Sigmoid colon (tissue), 7 donors: ENCODE measurements around the gene SORCS1. TPM values are rescaled to one million over a fixed set of nuclear protein-coding genes. Genes with fewer than 3 reads are reported as not detected.

ENCODE experiments used
- DNase-seq: peaks from one replicate; pipeline ENCODE4 v3.0.0-alpha.2; 2019
- H3K27ac ChIP-seq, 4 donors: fragments of 200-600 bp; sonication (generic); one replicate each; pipeline ENCODE4 v1.5.1; 2016 to 2019; ENCODE audit warnings: mild to moderate bottlenecking in 1 of 4
- H3K27me3 ChIP-seq, 3 donors: fragments of 200-600 bp; sonication (generic); one replicate each; pipeline ENCODE4 v1.5.1; 2019; ENCODE audit warnings: mild to moderate bottlenecking in 1 of 3
- H3K36me3 ChIP-seq, 4 donors: fragments of 200-600 bp; sonication (generic); one replicate each; pipeline ENCODE4 v1.5.1; 2016 to 2019
- H3K4me1 ChIP-seq, 4 donors: fragments of 200-600 bp; sonication (generic); one replicate each; pipeline ENCODE4 v1.5.1; 2017 to 2019
- H3K4me3 ChIP-seq, 4 donors: fragments of 200-600 bp; sonication (generic); one replicate each; pipeline ENCODE4 v1.5.1; 2017 to 2019; ENCODE audit warnings: mild to moderate bottlenecking in 2 of 4, moderate library complexity in 1 of 4
- H3K9me3 ChIP-seq, 4 donors: fragments of 200-600 bp in 3 of 4; sonication (generic) in 3 of 4; one replicate each; pipeline versions ENCODE4 v1.5.1 to v1.6.1; 2013 to 2019
- CTCF ChIP-seq, 4 experiments: fragments of 450-650 bp in 3 of 4; fragments of 200-600 bp in 1 of 4; IDR thresholded peaks; one replicate each; pipeline ENCODE4 v1.5.1; 2016 to 2019; ENCODE audit warnings: antibody characterized with exemption in 4 of 4, mild to moderate bottlenecking in 3 of 4, moderate library complexity in 2 of 4
- EP300 ChIP-seq, 4 donors: sonication (generic); formaldehyde crosslinking; IDR thresholded peaks; one replicate each; pipeline ENCODE4 v1.6.1; 2017; ENCODE audit warnings: antibody characterized with exemption in 4 of 4
- POLR2A ChIP-seq, 2 donors: fragments of 450-650 bp; IDR thresholded peaks; one replicate each; pipeline ENCODE4 v1.6.1; 2016; ENCODE audit warnings: antibody characterized with exemption in 2 of 2, mild to moderate bottlenecking in 2 of 2, moderate library complexity in 2 of 2
- POLR2AphosphoS5 ChIP-seq, 4 donors: sonication (generic); formaldehyde crosslinking; IDR thresholded peaks; one replicate each; pipeline ENCODE4 v1.6.1; 2017; ENCODE audit warnings: antibody characterized with exemption in 4 of 4
- WGBS, 2 donors: extraction: QIAGEN DNeasy Blood & Tissue Kit; methylation state at CpG; one replicate each; pipeline ENCODE4 v1.1.7; 2013; 5-methylcytosine and 5-hydroxymethylcytosine counted together
- intact Hi-C: fragments of 100-400 bp; cut with DNase I; formaldehyde crosslinking; loops from one replicate; pipeline ENCODE4 v1.15.1; 2023
- polyA plus RNA-seq, 3 donors: library from polyadenylated mRNA; stranded (reverse); fragments of 200-250 nt; gene quantifications; one replicate each; pipeline ENCODE4 v1.2.3, GENCODE V29; 2013
- total RNA-seq, 4 donors: library from RNA; depleted of rRNA; stranded (reverse); fragments of >200 nt; gene quantifications; one replicate each; pipeline ENCODE4 v1.1.0, GENCODE V29; 2016
- donor health status: healthy with polysubstance abuse.
- donor health status: Bipolar disorder and iron deficiency.
- donor health status: healthy.

SORCS1 gene
- total and polyA plus RNA-seq, 7 donors: 2.5 to 18.3 (median 8.7) TPM; not detected in 1

GRCh38 chr10:106991091-106991490 lies 173.4 kb downstream of the SORCS1 start:
- Histone ChIP-seq H3K36me3 (no peaks in the 10 kb centered on the region), H3K27me3 (no peaks in the 10 kb centered on the region), H3K4me3 (no peak overlapping the region), H3K4me1 (no peaks in the 10 kb centered on the region), H3K9me3 (no peaks in the 10 kb centered on the region), H3K27ac (no peak overlapping the region)
- TF ChIP-seq EP300 (IDR thresholded peaks at IDR 0.05) (no peak), CTCF (IDR thresholded peaks at IDR 0.05) (no peak), POLR2A (IDR thresholded peaks at IDR 0.05) (no peak)
- no peak for DNase-seq
- intact Hi-C loops: no loop called here
- 81 to 93% methylated on average over 4 of the region's 4 CpGs for WGBS, 2 donors

- intact Hi-C loops: no loop called here
- no peak for TF ChIP-seq EP300 (IDR thresholded peaks at IDR 0.05)
- H3K4me3 ChIP-seq: no peak overlapping the region
- WGBS, 2 donors: 51 to 81% methylated on average over 5 of the region's 5 CpGs
- no peaks in the 10 kb centered on the region for H3K9me3 ChIP-seq
- DNase-seq: no peak
- H3K27me3 ChIP-seq: no peaks in the 10 kb centered on the region
- H3K27ac ChIP-seq: no peak overlapping the region
- no peaks in the 10 kb centered on the region for H3K36me3 ChIP-seq
- peaks cover 0 to 9% (median 5%) of the 10 kb centered on the region in 4 donors for H3K4me1 ChIP-seq
These were observed 177.1 kb downstream of the SORCS1 start for GRCh38 chr10:106987362-106987761.

- WGBS, 2 donors: 28 to 64% methylated on average over 4 of the region's 4 CpGs
- Histone ChIP-seq H3K36me3 (no peaks in the 10 kb centered on the region), H3K27me3 (no peaks in the 10 kb centered on the region), H3K9me3 (no peaks in the 10 kb centered on the region), H3K4me3 (no peak overlapping the region), H3K4me1 (peaks cover 0 to 42% (median 31%) of the 10 kb centered on the region in 4 donors), H3K27ac (no peak overlapping the region)
- TF ChIP-seq POLR2AphosphoS5 (IDR thresholded peaks at IDR 0.05) (peak; percentile 8 to 76 (median 54)), POLR2A (IDR thresholded peaks at IDR 0.05) (no peak)
- DNase-seq: no peak
- intact Hi-C loops: no loop called here
These were observed 182.2 kb downstream of the SORCS1 start for GRCh38 chr10:106982268-106982667.

- H3K27ac ChIP-seq: no peak overlapping the region
- no peaks in the 10 kb centered on the region for H3K9me3 ChIP-seq
- intact Hi-C loops: no loop called here
- TF ChIP-seq CTCF (IDR thresholded peaks at IDR 0.05) (no peak), EP300 (IDR thresholded peaks at IDR 0.05) (no peak), POLR2AphosphoS5 (IDR thresholded peaks at IDR 0.05) (no peak), POLR2A (IDR thresholded peaks at IDR 0.05) (no peak)
- H3K4me3 ChIP-seq: no peak overlapping the region
- no peaks in the 10 kb centered on the region for H3K36me3 ChIP-seq
- no peaks in the 10 kb centered on the region for H3K27me3 ChIP-seq
- 84 to 89% methylated on average over 6 of the region's 6 CpGs for WGBS, 2 donors
- no peak for DNase-seq
- peaks cover 0 to 42% (median 31%) of the 10 kb centered on the region in 4 donors for H3K4me1 ChIP-seq
These were observed 182.9 kb downstream of the SORCS1 start for GRCh38 chr10:106981452-106982075.

- no peak overlapping the region for H3K4me3 ChIP-seq
- H3K4me1 ChIP-seq: peaks cover 0 to 42% (median 31%) of the 10 kb centered on the region in 4 donors
- no peak for DNase-seq
- no peaks in the 10 kb centered on the region for H3K36me3 ChIP-seq
- no peaks in the 10 kb centered on the region for H3K9me3 ChIP-seq
- H3K27me3 ChIP-seq: no peaks in the 10 kb centered on the region
- WGBS, 2 donors: 43 to 64% methylated on average over 4 of the region's 4 CpGs
- H3K27ac ChIP-seq: no peak overlapping the region
- intact Hi-C loops: no loop called here
- TF ChIP-seq POLR2AphosphoS5 (IDR thresholded peaks at IDR 0.05) (no peak), EP300 (IDR thresholded peaks at IDR 0.05) (no peak), POLR2A (IDR thresholded peaks at IDR 0.05) (no peak), CTCF (IDR thresholded peaks at IDR 0.05) (no peak)
These were observed 183.7 kb downstream of the SORCS1 start for GRCh38 chr10:106980495-106981451.
